ENCODE results near the gene CDK5RAP2.
"Not testable (repeated sequence)": the region's sequence is repeated elsewhere in the genome, so short reads cannot be mapped to it uniquely, and the experiment has no call there.

- TF ChIP-seq EZH2 (IDR thresholded peaks at IDR 0.05; ENCODE audit: insufficient read depth, poor library complexity, severe bottlenecking); EZH2phosphoT487 (IDR thresholded peaks at IDR 0.05; ENCODE audit: insufficient read depth, low read depth): not testable (repeated sequence)
Observed at GRCh38 chr9:120628925-120629497, 49.0 kb upstream of the CDK5RAP2 start.
